ENCODE measurements around the gene PAGR1.

- peak; percentile 64 for TF ChIP-seq CTCF (IDR thresholded peaks at IDR 0.05; ENCODE audit: low read depth, low read length, missing input control)
- peak; percentile 70 for TF ChIP-seq TAF1 (conservative IDR thresholded peaks at IDR 0.05)
- peak; percentile 85 for TF ChIP-seq MAX (IDR thresholded peaks at IDR 0.05)
- TF ChIP-seq GABPA (IDR thresholded peaks at IDR 0.05 in 1 of 2, conservative IDR thresholded peaks at IDR 0.05 in 1 of 2) = peak in 1 of 2 donors; percentile 70
- TF ChIP-seq YY1 (IDR thresholded peaks at IDR 0.05) = peak; percentile 100
- TF ChIP-seq REST (IDR thresholded peaks at IDR 0.05) = peak; percentile 59
- TF ChIP-seq RAD21 (IDR thresholded peaks at IDR 0.05) = peak; percentile 69 to 74
- TF ChIP-seq ZBTB33 (IDR thresholded peaks at IDR 0.05) = peak; percentile 82
- TF ChIP-seq SP1 (IDR thresholded peaks at IDR 0.05) = peak; percentile 65
- peak; percentile 34 for TF ChIP-seq FOXA1 (IDR thresholded peaks at IDR 0.05)
- TF ChIP-seq ATF3 (IDR thresholded peaks at IDR 0.05) = no peak
- TF ChIP-seq JUND (IDR thresholded peaks at IDR 0.05) = no peak
- TF ChIP-seq EGR1 (IDR thresholded peaks at IDR 0.05; ENCODE audit: low read depth in 2 of 2) = no peak
- TF ChIP-seq HNF4G (IDR thresholded peaks at IDR 0.05) = no peak
Measured at GRCh38 chr16:29815793-29816693, at the start of gene PAGR1.

Measured in liver (tissue), 3 donors.